HAP-1 (cell line): ENCODE results near the gene NDUFC2.
"Not testable (repeated sequence)": the region's sequence is repeated elsewhere in the genome, so short reads cannot be mapped to it uniquely, and the experiment has no call there.

Source experiments
- DNase-seq, 2 experiments: peaks; one replicate each; pipeline ENCODE4 v3.0.0-alpha.2; 2016 to 2020; ENCODE audit warnings: low spot score in 2 of 2
- H3K27me3 ChIP-seq: fragments of 250-450 bp; sonication (Bioruptor Pico); 2 replicates; pipeline ENCODE4 v1.5.1; 2020; ENCODE audit warnings: low read depth, mild to moderate bottlenecking, moderate library complexity
- H3K36me3 ChIP-seq: fragments of 250-450 bp; sonication (Bioruptor Pico); replicated peaks from 2 replicates; pipeline ENCODE4 v1.5.1; 2020; ENCODE audit warnings: mild to moderate bottlenecking
- H3K4me1 ChIP-seq: fragments of 250-450 bp; sonication (Bioruptor Pico); 2 replicates; pipeline ENCODE4 v1.5.1; 2020; ENCODE audit warnings: mild to moderate bottlenecking
- H3K4me3 ChIP-seq: fragments of 250-450 bp; sonication (Bioruptor Pico); 2 replicates; pipeline ENCODE4 v1.5.1; 2020; ENCODE audit warnings: mild to moderate bottlenecking, moderate library complexity
- H3K9me3 ChIP-seq: fragments of 250-450 bp; sonication (Bioruptor Pico); 2 replicates; pipeline ENCODE4 v1.5.1; 2020; ENCODE audit warnings: mild to moderate bottlenecking, moderate library complexity
- in situ Hi-C: fragments of 300-500 bp; cut with MboI; formaldehyde crosslinking; loops from 3 replicates; pipeline ENCODE4 v1.14.3; 2020; ENCODE audit warnings: low sequenced_read_pairs, inconsistent platforms, mixed read lengths

Gene NDUFC2

DNA sequence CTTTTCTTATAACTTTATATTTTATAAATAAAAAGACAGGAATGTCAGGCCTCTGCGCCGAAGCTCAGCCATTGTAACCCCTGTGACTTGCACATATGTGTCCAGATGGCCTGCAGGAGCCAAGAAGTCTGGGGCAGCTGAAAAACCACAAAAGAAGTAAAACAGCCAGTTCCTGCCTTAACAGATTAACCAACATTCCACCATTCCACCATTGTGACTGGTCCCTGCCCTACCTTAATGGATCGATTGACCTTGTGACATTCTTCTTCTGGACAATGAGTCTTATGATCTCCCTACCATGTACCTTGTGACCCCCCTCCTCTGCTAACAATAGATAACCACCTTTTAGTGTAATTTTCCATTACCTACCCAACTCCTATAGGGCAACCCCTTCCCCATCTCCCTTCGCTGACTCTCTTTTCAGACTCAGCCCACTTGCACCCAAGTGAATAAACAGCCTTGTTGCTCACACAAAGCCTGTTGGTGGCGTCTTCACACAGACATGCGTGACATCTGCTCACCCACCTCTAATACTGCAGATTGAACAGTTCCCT is 6.9 kb upstream of the NDUFC2 start:
- H3K4me3 ChIP-seq, H3K27me3 ChIP-seq, H3K36me3 ChIP-seq, H3K9me3 ChIP-seq, H3K4me1 ChIP-seq, DNase-seq: not testable (repeated sequence)
- in situ Hi-C loops, result loop anchor here (25.0 kb wide), 1 partner anchor 476 kb away; the partner anchor contains the start of gene NARS2

DNA sequence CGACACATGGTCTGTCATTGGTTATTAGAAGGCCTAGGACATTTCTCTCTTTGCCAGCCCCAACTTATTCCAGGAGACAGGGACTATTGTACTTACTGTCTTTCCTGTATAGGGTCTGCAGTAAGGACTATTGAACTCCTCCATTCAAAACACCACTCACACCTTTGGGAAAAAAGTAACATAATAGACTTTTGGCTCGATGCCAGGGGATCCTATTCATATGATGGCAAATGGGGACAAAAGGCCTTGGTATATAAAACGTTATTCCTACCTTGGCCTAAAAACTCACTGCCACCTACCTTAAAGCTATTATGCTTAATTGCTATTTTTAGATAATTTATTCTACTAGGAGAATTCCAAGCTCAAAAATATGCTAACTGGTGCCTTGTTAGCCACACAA is 6.3 kb upstream of the NDUFC2 start:
- peak in 1 of 2 experiments; percentile 35 for DNase-seq
- in situ Hi-C loops, result loop anchor here (25.0 kb wide), 1 partner anchor 476 kb away; the partner anchor contains the start of gene NARS2
- H3K4me1 ChIP-seq, result peaks cover 9% of the 10 kb centered on the region
- H3K27me3 ChIP-seq, result no peaks in the 10 kb centered on the region
- H3K36me3 ChIP-seq, result 0 out of 2 replicates have a peak, but pooled peaks cover 3% of the 10 kb centered on the region
- peaks cover 6% of the 10 kb centered on the region; the same call in 1 of the 2 replicates for H3K9me3 ChIP-seq
- H3K4me3 ChIP-seq, result no peak overlapping the region

DNA sequence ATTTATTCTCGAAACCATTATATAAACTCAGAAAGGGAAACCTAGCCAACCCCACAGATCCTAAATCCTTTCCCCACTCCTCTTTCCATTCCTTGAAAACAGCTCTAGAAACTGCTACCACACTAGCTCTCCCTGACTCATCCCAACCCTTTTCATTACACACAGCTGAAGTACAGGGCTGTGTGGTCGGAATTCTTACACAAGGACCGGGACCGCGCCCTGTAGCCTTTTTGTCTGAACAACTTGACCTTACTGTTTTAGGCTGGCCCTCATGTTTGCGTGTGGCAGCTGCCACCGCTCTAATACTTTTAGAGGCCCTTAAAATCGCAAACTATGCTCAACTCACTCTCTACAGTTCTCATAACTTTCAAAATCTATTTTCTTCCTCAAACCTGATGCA is 4.8 kb upstream of the NDUFC2 start:
- H3K4me1 ChIP-seq, H3K36me3 ChIP-seq, H3K27me3 ChIP-seq, H3K9me3 ChIP-seq, H3K4me3 ChIP-seq, DNase-seq: not testable (repeated sequence)
- in situ Hi-C loops, result loop anchor here (25.0 kb wide), 1 partner anchor 478 kb away; the partner anchor contains the start of gene NARS2

DNA sequence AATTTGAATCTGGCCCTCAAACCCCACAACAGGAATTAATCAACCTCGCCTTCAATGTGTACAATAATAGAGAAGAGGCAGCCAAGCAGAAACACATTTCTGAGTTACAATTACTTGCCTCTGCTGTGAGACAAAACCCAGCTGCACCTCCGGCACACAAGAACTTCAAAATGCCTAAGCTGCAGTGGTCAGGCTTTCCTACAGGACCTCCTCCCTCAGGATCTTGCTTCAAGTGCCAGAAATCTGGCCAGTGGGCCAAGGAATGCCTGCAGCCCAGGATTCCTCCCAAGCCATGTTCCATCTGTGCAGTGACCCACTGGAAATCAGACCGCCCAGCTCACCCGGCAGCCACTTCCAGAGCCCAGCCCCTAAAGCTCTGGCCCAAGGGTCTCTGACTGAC is 3.4 kb upstream of the NDUFC2 start:
- H3K36me3 ChIP-seq, result peaks cover 3% of the 10 kb centered on the region
- in situ Hi-C loops, result loop anchor here (25.0 kb wide), 1 partner anchor 479 kb away; the partner anchor contains the start of gene NARS2
- peaks cover 6% of the 10 kb centered on the region; the same call in 1 of the 2 replicates for H3K9me3 ChIP-seq
- no peak overlapping the region for H3K4me3 ChIP-seq
- H3K4me1 ChIP-seq, result peaks cover 12% of the 10 kb centered on the region
- no peaks in the 10 kb centered on the region for H3K27me3 ChIP-seq
- DNase-seq, result no peak

DNA sequence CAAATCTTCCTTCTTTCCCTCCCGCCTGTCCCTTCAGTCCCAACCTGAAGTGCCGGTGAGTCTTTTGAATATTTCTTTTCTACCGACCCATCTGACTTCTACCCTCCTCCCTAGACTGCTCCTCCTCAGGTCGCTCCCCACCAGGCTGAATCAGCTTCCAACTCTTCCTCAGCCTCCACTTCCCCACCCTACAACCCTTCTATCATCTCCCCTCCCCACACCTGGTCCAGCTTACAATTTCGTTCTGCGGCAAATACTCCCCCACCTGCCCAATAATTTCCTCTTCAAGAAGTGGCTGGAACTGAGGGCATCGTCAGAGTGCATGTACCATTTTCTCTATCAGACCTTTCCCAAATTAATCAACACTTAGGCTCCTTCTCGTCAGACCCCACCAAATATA is 2.5 kb upstream of the NDUFC2 start:
- Histone ChIP-seq H3K27me3 (no peaks in the 10 kb centered on the region), H3K9me3 (peaks cover 6% of the 10 kb centered on the region; the same call in 1 of the 2 replicates), H3K4me1 (peaks cover 16% of the 10 kb centered on the region), H3K4me3 (no peak overlapping the region), H3K36me3 (peaks cover 8% of the 10 kb centered on the region)
- in situ Hi-C loops, result loop anchor here (25.0 kb wide), 1 partner anchor 480 kb away; the partner anchor contains the start of gene NARS2
- DNase-seq, result no peak

DNA sequence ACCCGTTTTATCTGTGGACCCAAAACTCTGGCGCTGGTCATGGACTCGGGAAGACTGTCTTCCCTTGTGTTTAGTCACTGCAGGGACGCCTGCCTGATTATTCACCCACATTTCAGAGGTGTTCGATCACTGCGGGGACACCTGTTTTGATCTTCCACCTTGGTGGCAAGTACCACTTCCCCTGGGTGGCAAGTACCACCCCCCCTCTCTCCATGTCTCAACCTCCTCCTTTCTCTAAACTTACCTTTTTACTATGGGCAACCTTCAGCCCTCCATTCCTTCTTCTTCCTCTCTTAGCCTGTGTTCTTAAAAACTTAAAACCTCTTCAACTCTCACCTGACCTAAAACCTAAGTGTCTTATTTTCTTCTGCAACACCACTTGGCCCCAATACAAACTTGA is 1.9 kb upstream of the NDUFC2 start:
- Histone ChIP-seq H3K27me3 (no peaks in the 10 kb centered on the region), H3K9me3 (peaks cover 5% of the 10 kb centered on the region; the same call in 1 of the 2 replicates), H3K4me3 (no peak overlapping the region), H3K36me3 (peaks cover 11% of the 10 kb centered on the region), H3K4me1 (peaks cover 11% of the 10 kb centered on the region)
- no peak for DNase-seq
- in situ Hi-C loops, result loop anchor here (25.0 kb wide), 1 partner anchor 481 kb away; the partner anchor contains the start of gene NARS2

DNA sequence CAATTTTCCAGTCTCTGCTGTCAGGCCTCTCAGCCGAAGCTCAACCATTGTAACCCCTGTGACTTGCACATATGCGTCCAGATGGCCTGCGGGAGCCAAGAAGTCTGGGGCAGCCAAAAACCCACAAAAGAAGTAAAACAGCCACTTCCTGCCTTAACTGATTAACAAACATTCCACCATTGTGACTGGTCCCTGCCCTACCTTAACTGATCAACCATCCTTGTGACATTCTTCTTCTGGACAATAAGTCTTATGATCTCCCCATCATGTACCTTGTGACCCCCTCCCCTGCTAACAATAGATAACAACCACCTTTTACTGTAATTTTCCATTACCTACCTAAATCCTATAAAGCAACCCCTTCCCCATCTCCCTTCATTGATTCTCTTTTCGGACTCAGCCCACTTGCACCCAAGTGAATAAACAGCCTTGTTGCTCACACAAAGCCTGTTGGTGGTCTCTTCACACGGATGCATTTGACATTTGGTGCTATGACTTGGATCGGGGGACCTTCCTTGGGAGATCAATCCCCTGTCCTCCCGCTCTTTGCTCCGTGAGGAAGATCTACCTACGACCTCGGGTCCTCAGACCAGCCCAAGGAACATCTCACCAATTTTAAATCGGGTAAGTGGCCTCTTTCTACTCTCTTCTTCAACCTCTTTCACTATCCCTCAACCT is 1.3 kb upstream of the NDUFC2 start:
- Histone ChIP-seq H3K4me1 (peaks cover 10% of the 10 kb centered on the region), H3K4me3 (no peak overlapping the region), H3K9me3 (peaks cover 1% of the 10 kb centered on the region; the same call in 1 of the 2 replicates), H3K27me3 (no peaks in the 10 kb centered on the region), H3K36me3 (peaks cover 9% of the 10 kb centered on the region)
- in situ Hi-C loops, result loop anchor here (25.0 kb wide), 1 partner anchor 481 kb away; the partner anchor contains the start of gene NARS2
- DNase-seq, result no peak

DNA sequence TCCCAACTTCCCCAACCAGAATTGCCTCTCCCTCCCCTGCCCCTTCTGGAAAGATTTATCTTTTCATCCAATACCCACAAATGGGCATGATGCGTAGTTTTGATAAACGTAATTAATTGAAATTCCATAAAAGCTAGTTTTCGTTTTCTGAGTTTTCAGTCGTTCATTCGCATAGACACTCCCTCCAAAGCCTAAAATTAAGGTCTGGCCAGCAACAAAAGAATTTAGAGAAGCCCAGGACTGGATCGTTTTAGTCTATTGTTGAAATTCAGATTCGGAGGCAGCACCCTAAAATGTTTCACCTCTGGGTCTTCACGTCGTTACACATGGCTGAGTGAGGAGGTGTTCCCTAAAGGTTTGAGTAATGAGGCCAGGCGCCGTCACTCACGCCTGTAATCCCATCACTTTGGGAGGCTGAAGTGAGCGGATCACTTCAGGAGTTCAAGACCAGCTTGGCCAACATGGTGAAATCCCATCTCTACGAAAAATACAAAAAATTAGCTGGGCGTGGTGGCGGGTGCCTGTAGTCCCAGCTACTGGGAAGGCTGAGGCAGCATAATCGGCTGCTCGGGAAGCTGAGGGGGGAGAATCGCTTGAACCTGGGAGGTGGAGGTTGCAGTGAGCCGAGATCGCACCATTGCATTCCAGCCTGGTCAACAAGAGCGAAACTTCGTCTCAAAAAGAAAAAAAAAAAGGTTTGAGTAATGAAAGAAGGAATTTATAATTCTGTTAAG is 589 bp upstream of the NDUFC2 start:
- in situ Hi-C loops, result loop anchor here (25.0 kb wide), 1 partner anchor 482 kb away; the partner anchor contains the start of gene NARS2
- Histone ChIP-seq H3K4me3 (peak overlapping the region; percentile 90), H3K36me3 (peaks cover 12% of the 10 kb centered on the region), H3K9me3 (no peaks in the 10 kb centered on the region), H3K4me1 (peaks cover 10% of the 10 kb centered on the region), H3K27me3 (no peaks in the 10 kb centered on the region)
- no peak for DNase-seq

DNA sequence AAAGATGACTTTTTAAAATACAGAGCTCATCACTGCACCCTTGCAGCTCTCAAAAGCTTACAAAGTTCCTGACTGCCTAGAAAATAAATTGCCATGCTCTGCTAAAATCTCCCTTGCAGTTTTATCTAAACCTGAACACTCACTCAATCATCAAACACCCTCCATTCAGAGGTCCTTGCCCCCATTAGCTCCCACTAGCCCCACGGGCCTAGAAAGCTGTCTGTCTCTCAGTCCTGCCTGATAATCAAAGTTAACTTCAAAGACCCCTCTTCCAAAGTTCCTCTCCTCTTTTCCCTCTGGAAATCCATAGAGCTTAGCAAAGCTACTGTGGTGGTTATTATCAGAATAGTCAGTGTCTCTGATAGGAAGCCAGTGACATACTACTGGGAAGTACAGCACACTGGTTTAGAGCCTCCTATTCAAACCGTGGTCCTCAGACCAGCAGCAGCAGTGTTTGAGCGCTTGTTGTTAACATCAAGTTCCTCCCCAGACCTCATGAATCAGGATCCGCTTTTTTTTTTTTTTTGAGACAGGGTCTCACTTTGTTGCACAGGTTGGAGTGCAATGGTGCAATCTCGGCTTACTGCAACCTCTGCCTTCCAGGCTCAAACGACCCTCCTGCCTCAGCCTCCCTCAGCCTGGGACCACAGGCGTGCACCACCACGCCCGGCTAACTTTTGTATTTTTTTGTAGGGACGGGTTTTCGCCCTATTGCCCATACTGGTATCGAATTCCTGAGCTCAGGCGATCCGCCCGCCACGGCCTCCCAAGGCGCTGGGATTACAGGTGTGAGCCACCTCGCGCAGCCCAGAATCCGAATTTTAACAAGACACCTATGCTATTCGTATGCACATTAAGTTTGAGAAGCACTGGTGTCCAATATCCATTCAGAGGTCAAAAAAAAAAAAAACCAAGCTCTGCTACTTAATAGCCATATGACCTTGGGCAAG is 1.2 kb downstream of the NDUFC2 start:
- Histone ChIP-seq H3K9me3 (no peaks in the 10 kb centered on the region), H3K4me3 (peak overlapping the region; percentile 90), H3K27me3 (no peaks in the 10 kb centered on the region), H3K36me3 (peaks cover 15% of the 10 kb centered on the region), H3K4me1 (peaks cover 14% of the 10 kb centered on the region)
- peak in 1 of 2 experiments; percentile 27 for DNase-seq
- in situ Hi-C loops, result loop anchor here (25.0 kb wide), 1 partner anchor 484 kb away; the partner anchor contains the start of gene NARS2

DNA sequence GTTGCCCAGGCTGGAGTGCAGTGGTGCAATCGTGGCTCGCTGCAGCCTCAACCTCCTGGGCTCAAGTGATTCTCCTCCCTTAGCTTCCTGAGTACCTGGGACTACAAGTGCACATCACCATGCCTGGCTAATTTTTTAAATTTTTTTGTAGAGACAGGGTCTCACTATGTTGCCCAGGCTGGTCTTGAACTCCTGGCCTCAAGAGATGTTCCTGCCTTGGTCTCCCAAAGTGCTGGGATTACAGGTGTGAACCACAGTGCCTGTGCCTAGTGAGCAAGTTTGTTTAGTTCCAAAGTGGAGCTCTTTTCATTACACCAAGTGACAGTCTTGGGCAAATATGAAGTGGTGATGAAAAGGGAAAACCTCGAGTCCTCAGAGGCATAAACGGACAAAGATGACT is 2.1 kb downstream of the NDUFC2 start:
- not testable (repeated sequence) for DNase-seq, H3K9me3 ChIP-seq, H3K27me3 ChIP-seq
- peak overlapping the region; percentile 90; the same call in 1 of the 2 replicates for H3K4me3 ChIP-seq
- in situ Hi-C loops, result loop anchor here (25.0 kb wide), 1 partner anchor 485 kb away; the partner anchor contains the start of gene NARS2
- H3K4me1 ChIP-seq, result peaks cover 14% of the 10 kb centered on the region
- H3K36me3 ChIP-seq, result peaks cover 18% of the 10 kb centered on the region

DNA sequence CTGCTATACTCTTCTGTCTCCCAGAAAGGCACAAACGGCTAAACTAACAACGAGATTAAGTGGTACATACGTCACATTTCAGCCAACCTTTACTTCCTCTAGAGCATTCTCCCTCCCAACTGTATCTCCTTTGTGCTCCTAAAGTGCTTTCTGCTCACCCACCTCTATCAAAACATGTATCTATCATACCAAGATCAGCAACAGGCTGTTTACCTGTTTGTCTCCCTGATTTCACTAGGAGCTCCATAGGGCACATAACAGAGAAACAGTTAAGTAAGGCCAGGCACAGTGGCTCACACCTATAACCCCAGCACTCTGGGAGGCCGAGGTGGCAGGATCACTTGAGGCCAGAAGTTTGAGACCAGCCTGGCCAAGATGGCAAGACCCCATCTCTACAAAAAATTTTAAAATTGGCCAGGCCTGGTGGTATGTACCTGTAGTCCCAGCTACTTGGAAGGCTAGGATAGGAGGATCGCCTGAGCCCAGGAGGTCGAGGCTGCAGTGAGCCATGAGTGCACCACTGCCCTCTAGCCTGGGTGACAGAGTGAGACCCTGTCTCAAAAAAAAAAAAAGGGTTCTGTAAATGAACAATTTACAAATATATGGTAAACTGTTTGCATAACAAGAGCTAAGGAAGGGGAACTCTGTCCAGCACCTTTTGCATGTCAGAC is 2.8 kb downstream of the NDUFC2 start:
- DNase-seq, result no peak
- Histone ChIP-seq H3K36me3 (peaks cover 20% of the 10 kb centered on the region), H3K4me3 (no peak overlapping the region), H3K27me3 (no peaks in the 10 kb centered on the region), H3K9me3 (no peaks in the 10 kb centered on the region), H3K4me1 (peaks cover 14% of the 10 kb centered on the region)
- in situ Hi-C loops, result loop anchor here (25.0 kb wide), 1 partner anchor 485 kb away; the partner anchor contains the start of gene NARS2

DNA sequence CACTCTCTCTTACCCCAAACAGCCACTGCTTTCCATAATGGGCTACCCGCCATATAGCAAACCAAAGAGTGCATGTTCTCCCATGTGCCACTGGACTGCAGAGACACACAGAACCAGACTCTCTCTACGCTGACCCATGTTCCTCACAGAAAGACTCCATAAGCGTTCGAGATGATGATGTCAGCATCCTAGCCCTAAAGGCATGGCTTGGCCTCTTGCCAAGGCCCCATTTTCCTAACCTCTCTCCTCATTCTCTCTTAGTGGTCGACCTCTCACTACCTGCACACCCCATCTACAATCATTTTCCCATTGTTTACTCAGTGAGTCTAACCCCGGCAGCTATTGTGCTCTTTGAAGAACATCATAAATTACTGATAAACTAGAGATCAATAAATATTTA is 4.9 kb downstream of the NDUFC2 start:
- H3K36me3 ChIP-seq, result peaks cover 30% of the 10 kb centered on the region
- H3K4me3 ChIP-seq, result no peak overlapping the region
- H3K9me3 ChIP-seq, result no peaks in the 10 kb centered on the region
- in situ Hi-C loops, result loop anchor here (25.0 kb wide), 1 partner anchor 488 kb away; the partner anchor contains the start of gene NARS2
- H3K27me3 ChIP-seq, result no peaks in the 10 kb centered on the region
- H3K4me1 ChIP-seq, result peaks cover 14% of the 10 kb centered on the region
- DNase-seq, result peak in 1 of 2 experiments; percentile 46
